ENCODE measurements around the gene SH3TC2.

The SH3TC2 gene

GRCh38 chr5:148996270-148996669, 66.6 kb downstream of the SH3TC2 start:
- no peak for DNase-seq

GRCh38 chr5:148995791-148996190, 67.1 kb downstream of the SH3TC2 start:
- no peak for DNase-seq

GRCh38 chr5:148993283-148993936, 69.5 kb downstream of the SH3TC2 start:
- DNase-seq = no peak

GRCh38 chr5:148992265-148992664, 70.6 kb downstream of the SH3TC2 start:
- DNase-seq = no peak

- no peak for DNase-seq
Observed at GRCh38 chr5:148991566-148991965, 71.3 kb downstream of the SH3TC2 start.

- DNase-seq = no peak
Observed at GRCh38 chr5:148990817-148991216, 72.0 kb downstream of the SH3TC2 start.

- no peak for DNase-seq
Observed at GRCh38 chr5:148989567-148989966, 73.3 kb downstream of the SH3TC2 start.

- DNase-seq = no peak
Observed at GRCh38 chr5:148988328-148988727, 74.5 kb downstream of the SH3TC2 start.

GRCh38 chr5:148986636-148987035, 76.2 kb downstream of the SH3TC2 start:
- no peak for DNase-seq

GRCh38 chr5:148984345-148984744, 78.5 kb downstream of the SH3TC2 start:
- no peak for DNase-seq

- no peak for DNase-seq
Observed at GRCh38 chr5:148981353-148981752, 81.5 kb downstream of the SH3TC2 start.

- DNase-seq = no peak
Observed at GRCh38 chr5:148980731-148981130, 82.1 kb downstream of the SH3TC2 start.

GRCh38 chr5:148979083-148979723, 83.7 kb downstream of the SH3TC2 start:
- no peak for DNase-seq

GRCh38 chr5:148978370-148979082, 84.3 kb downstream of the SH3TC2 start:
- DNase-seq = no peak

GRCh38 chr5:148976569-148977381, 86.1 kb downstream of the SH3TC2 start:
- DNase-seq = no peak

- no peak for DNase-seq
Observed at GRCh38 chr5:148974642-148975327, 88.1 kb downstream of the SH3TC2 start.

GRCh38 chr5:148973455-148973854, 89.4 kb downstream of the SH3TC2 start:
- no peak for DNase-seq

GRCh38 chr5:148972974-148973374, 89.9 kb downstream of the SH3TC2 start:
- peak in 1 of 2 experiments; percentile 13 for DNase-seq

GRCh38 chr5:148972396-148972795, 90.5 kb downstream of the SH3TC2 start:
- no peak for DNase-seq

GRCh38 chr5:148970876-148971275, 92.0 kb downstream of the SH3TC2 start:
- no peak for DNase-seq

GRCh38 chr5:148970228-148970627, 92.6 kb downstream of the SH3TC2 start:
- no peak for DNase-seq

GRCh38 chr5:148969291-148969690, 93.6 kb downstream of the SH3TC2 start:
- DNase-seq = no peak

- DNase-seq = no peak
Observed at GRCh38 chr5:148968311-148968710, 94.6 kb downstream of the SH3TC2 start.

All from Kasumi-1 (cell line).